K562 (cell line): Measurements from ENCODE around the gene REC8. TPM values are rescaled to one million over a fixed set of nuclear protein-coding genes. Genes with fewer than 3 reads are reported as not detected.

ENCODE experiments used
- BCL6 ChIP-seq: fragments of 250-450 bp; sonication (Bioruptor Pico); IDR thresholded peaks from 2 replicates; pipeline ENCODE4 v1.4.0; 2020
- CHD4 ChIP-seq: fragments of 200-600 bp; sonication (generic); IDR thresholded peaks from 3 replicates; pipeline ENCODE4 v1.6.1; 2012; ENCODE audit warnings: low read depth, mild to moderate bottlenecking, mixed read lengths, low read length, inconsistent platforms; ENCODE audit not compliant: insufficient read depth, insufficient replicate concordance, poor library complexity, severe bottlenecking
- COPS2 ChIP-seq: fragments of 450-650 bp; conservative IDR thresholded peaks from 2 replicates; pipeline ENCODE4 v1.6.1; 2016; ENCODE audit warnings: mild to moderate bottlenecking, moderate library complexity
- CREB5 ChIP-seq: fragments of 250-450 bp; sonication (Bioruptor Pico); IDR thresholded peaks from 2 replicates; pipeline ENCODE4 v1.5.0; 2020; ENCODE audit warnings: mild to moderate bottlenecking
- DMBX1 ChIP-seq: fragments of 250-450 bp; sonication (Bioruptor Pico); IDR thresholded peaks from 2 replicates; pipeline ENCODE4 v1.8.0; 2022; ENCODE audit warnings: inconsistent platforms, mild to moderate bottlenecking, moderate library complexity, borderline replicate concordance
- E2F4 ChIP-seq: sonication (generic); formaldehyde crosslinking; IDR thresholded peaks from 2 replicates; pipeline ENCODE4 v1.8.0; 2022; ENCODE audit warnings: mild to moderate bottlenecking, low read depth, missing genetic modification reagents
- ETV1 ChIP-seq: fragments of 450-650 bp; conservative IDR thresholded peaks from 2 replicates; pipeline ENCODE4 v1.6.1; 2016; ENCODE audit warnings: missing genetic modification characterization, control low read depth, low read depth, missing compliant biosample characterization
- FOXA3 ChIP-seq, 2 experiments: fragments of 450-650 bp in 1 of 2; sonication (generic) in 1 of 2; formaldehyde crosslinking; IDR thresholded peaks in 1 of 2; conservative IDR thresholded peaks in 1 of 2; 2 replicates each; pipeline versions ENCODE4 v1.4.0 to v1.8.0; 2020 to 2022; ENCODE audit warnings: mild to moderate bottlenecking in 2 of 2, missing genetic modification reagents in 1 of 2
- HNRNPLL ChIP-seq: fragments of 200-400 bp; formaldehyde crosslinking; IDR thresholded peaks from 2 replicates; pipeline ENCODE4 v1.6.1; 2017; ENCODE audit warnings: low read length, low read depth, mild to moderate bottlenecking; ENCODE audit not compliant: poor library complexity, severe bottlenecking
- KLF16 ChIP-seq: IDR thresholded peaks from 2 replicates; pipeline ENCODE4 v1.6.1; 2016; ENCODE audit warnings: antibody characterized with exemption
- L3MBTL2 ChIP-seq: fragments of 450-650 bp; IDR thresholded peaks from 2 replicates; pipeline ENCODE4 v1.6.1; 2016; ENCODE audit warnings: mild to moderate bottlenecking, moderate library complexity
- NFIX ChIP-seq: fragments of 250-450 bp; sonication (Bioruptor Pico); IDR thresholded peaks from 2 replicates; pipeline ENCODE4 v1.4.0; 2020; ENCODE audit warnings: low read depth, mild to moderate bottlenecking, moderate library complexity
- OTX1 ChIP-seq: fragments of 450-650 bp; formaldehyde crosslinking; IDR thresholded peaks from 2 replicates; pipeline ENCODE4 v1.4.0; 2022; ENCODE audit warnings: mild to moderate bottlenecking
- PKNOX1 ChIP-seq: fragments of 450-650 bp; IDR thresholded peaks from 2 replicates; pipeline ENCODE4 v1.6.1; 2016
- RBM14 ChIP-seq: fragments of 200-400 bp; formaldehyde crosslinking; IDR thresholded peaks from 2 replicates; pipeline ENCODE4 v1.6.1; 2018; ENCODE audit warnings: low read depth, mild to moderate bottlenecking, low read length, moderate library complexity, borderline replicate concordance; ENCODE audit not compliant: insufficient read depth
- ZBTB34 ChIP-seq: fragments of 250-450 bp; sonication (Bioruptor Pico); IDR thresholded peaks from 2 replicates; pipeline ENCODE4 v1.8.0; 2021; ENCODE audit warnings: mild to moderate bottlenecking, moderate library complexity
- ZNF282 ChIP-seq: sonication (generic); formaldehyde crosslinking; IDR thresholded peaks from 2 replicates; pipeline ENCODE4 v1.8.1; 2023; ENCODE audit warnings: missing genetic modification reagents
- ZNF57 ChIP-seq: fragments of 450-650 bp; formaldehyde crosslinking; IDR thresholded peaks from 2 replicates; pipeline ENCODE4 v1.4.0; 2020; ENCODE audit warnings: mild to moderate bottlenecking, moderate library complexity
- ZNF778 ChIP-seq: fragments of 450-650 bp; formaldehyde crosslinking; IDR thresholded peaks from 2 replicates; pipeline ENCODE4 v1.4.0; 2020; ENCODE audit warnings: mild to moderate bottlenecking, moderate library complexity
- polyA plus RNA-seq, 8 experiments: library from polyadenylated mRNA; depleted of rRNA in 4 of 8; stranded (reverse) in 5 of 8; unstranded in 3 of 8; fragments of >200 nt; fragmentation: Nextera tagmentation in 2 of 8; fragmentation: Illumina TruSeq in 1 of 8; extraction: Ambion mirVana in 2 of 8; extraction: Trizol in 1 of 8; gene quantifications; 2 replicates each; pipeline versions ENCODE4 v1.2.1 to v1.2.3, GENCODE V29; 2011 to 2014; ENCODE audit warnings: inconsistent platforms in 1 of 8, missing spikeins in 1 of 8
- total RNA-seq, 7 experiments: library from RNA; depleted of rRNA in 6 of 7; stranded (reverse); fragments of >200 nt in 6 of 7; fragmentation: Illumina TruSeq in 2 of 7; extraction: Trizol in 2 of 7; gene quantifications; 2 replicates each; pipeline versions ENCODE4 v1.2.1 to v1.2.3, GENCODE V29; 2011 to 2021; ENCODE audit warnings: low replicate concordance in 1 of 7

REC8 gene
- total and polyA plus RNA-seq, 9 of the 15 experiments (the other 6 are each of a cell fraction or from before 2014, with no cell fraction given), result 0.11 to 2.5 (median 0.85) TPM

- TF ChIP-seq ZBTB34 (CRISPR knock-in tag) (no peak), ZNF282 (CRISPR knock-in tag) (no peak), CREB5 (CRISPR knock-in tag) (no peak), ETV1 (tag) (peak; percentile 45), HNRNPLL (no peak), ZNF57 (CRISPR knock-in tag) (no peak), L3MBTL2 (peak; percentile 35; the same call in 1 of the 2 replicates), NFIX (no peak), E2F4 (CRISPR knock-in tag) (no peak), BCL6 (CRISPR knock-in tag) (no peak), RBM14 (no peak), KLF16 (no peak), ZNF778 (CRISPR knock-in tag) (no peak), FOXA3 (CRISPR knock-in tag; conservative IDR thresholded peaks at IDR 0.05 in 1 of 2, IDR thresholded peaks at IDR 0.05 in 1 of 2) (no peak), CHD4 (no peak), OTX1 (no peak), DMBX1 (CRISPR knock-in tag) (no peak), COPS2 (no peak), PKNOX1 (peak; percentile 95)
Measured at GRCh38 chr14:24141097-24141880, 30.6 kb upstream of the REC8 start, which contains the start of gene EMC9 (continued).
